Bronchial epithelial cell (primary cell): Measurements from ENCODE around the gene CHMP6. TPM values are rescaled to one million over a fixed set of nuclear protein-coding genes. Genes with fewer than 3 reads are reported as not detected.

Experiments
- DNase-seq: peaks from one replicate; pipeline ENCODE4 v3.0.0-alpha.2; 2010; ENCODE audit warnings: low read depth
- FAIRE-seq: peaks from 2 replicates; lab custom pipeline; 2011; peaks lifted over from hg19 to GRCh38; lab: Jason Lieb, UNC
- H3K27me3 ChIP-seq: 2 replicates; pipeline ENCODE4 v1.5.1; 2011; ENCODE audit warnings: low read length; ENCODE audit not compliant: control insufficient read depth, insufficient read depth
- H3K36me3 ChIP-seq: 2 replicates; pipeline ENCODE4 v1.5.1; 2011; ENCODE audit warnings: low read length; ENCODE audit not compliant: control insufficient read depth, insufficient read depth
- H3K4me3 ChIP-seq: 2 replicates; pipeline ENCODE4 v1.5.1; 2011; ENCODE audit warnings: mild to moderate bottlenecking, low read depth, low read length, control low read depth
- CTCF ChIP-seq: IDR thresholded peaks from 2 replicates; pipeline ENCODE4 v1.5.1; 2011; ENCODE audit warnings: mild to moderate bottlenecking, moderate library complexity, low read length, control low read depth, inconsistent platforms; ENCODE audit not compliant: insufficient read depth, severe bottlenecking
- total RNA-seq: library from RNA; depleted of rRNA; stranded (reverse); fragments of >200 nt; gene quantifications from 2 replicates; pipeline ENCODE4 v1.2.1, GENCODE V29; 2014

Gene CHMP6
- total RNA-seq, 1 donor from 2014 or later: 5.8 TPM

- no peak for TF ChIP-seq CTCF
- FAIRE-seq (no peak), DNase-seq (no peak)
- Histone ChIP-seq H3K27me3 (peaks cover 9% of the 10 kb centered on the region), H3K4me3 (no peak overlapping the region), H3K36me3 (peaks cover 22% of the 10 kb centered on the region)
These were observed 8.1 kb downstream of the CHMP6 start for GRCh38 chr17:80999536-81000333.

- Histone ChIP-seq H3K27me3 (peaks cover 9% of the 10 kb centered on the region), H3K4me3 (no peak overlapping the region), H3K36me3 (peaks cover 19% of the 10 kb centered on the region)
- FAIRE-seq: no peak
- no peak for TF ChIP-seq CTCF
- no peak for DNase-seq
These were observed 8.6 kb downstream of the CHMP6 start for GRCh38 chr17:81000334-81000630.

GRCh38 chr17:81000631-81001357, 9.2 kb downstream of the CHMP6 start:
- no peak for TF ChIP-seq CTCF
- Histone ChIP-seq H3K27me3 (peaks cover 9% of the 10 kb centered on the region), H3K4me3 (no peak overlapping the region), H3K36me3 (peaks cover 14% of the 10 kb centered on the region)
- DNase-seq (no peak), FAIRE-seq (no peak)

- H3K4me3 ChIP-seq: no peak overlapping the region
- TF ChIP-seq CTCF: no peak
- peaks cover 8% of the 10 kb centered on the region for H3K36me3 ChIP-seq
- DNase-seq (no peak), FAIRE-seq (no peak)
- peaks cover 9% of the 10 kb centered on the region for H3K27me3 ChIP-seq
These were observed 10.4 kb downstream of the CHMP6 start for GRCh38 chr17:81002013-81002384.

- peaks cover 9% of the 10 kb centered on the region for H3K27me3 ChIP-seq
These were observed 11.0 kb downstream of the CHMP6 start for GRCh38 chr17:81002409-81003361.

More at GRCh38 chr17:81002409-81003361, 11.0 kb downstream of the CHMP6 start:
- H3K4me3 ChIP-seq: no peak overlapping the region
- peaks cover 6% of the 10 kb centered on the region for H3K36me3 ChIP-seq
- FAIRE-seq (no peak), DNase-seq (peak; percentile 62)
- no peak for TF ChIP-seq CTCF
